ENCODE results near the gene AGO3. TPM values are rescaled to one million over a fixed set of nuclear protein-coding genes. Genes with fewer than 3 reads are reported as not detected.

AGO3 gene
- total RNA-seq, 1 donor from 2014 or later: 32.7 TPM

DNA sequence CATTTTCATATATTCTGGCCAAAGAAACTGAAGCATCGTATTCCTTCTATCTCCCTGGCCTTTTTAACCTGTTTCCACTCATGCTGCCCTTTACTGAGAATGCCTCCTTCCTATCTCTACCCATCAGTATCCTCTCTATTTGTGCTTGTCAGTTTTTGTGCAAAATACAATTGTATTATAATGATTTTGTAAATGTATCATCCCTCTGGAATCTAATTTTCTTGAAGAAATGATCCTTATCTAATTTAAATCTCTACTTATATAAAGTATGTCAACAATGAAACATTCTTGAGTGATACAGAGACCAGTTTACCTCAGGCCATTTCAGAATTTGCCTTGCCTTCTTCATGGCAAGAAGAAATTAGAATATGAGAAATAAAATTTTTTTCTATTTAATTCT, 93.9 kb downstream of the AGO3 start:
- no peak for DNase-seq
- TF ChIP-seq, protein P1, sequence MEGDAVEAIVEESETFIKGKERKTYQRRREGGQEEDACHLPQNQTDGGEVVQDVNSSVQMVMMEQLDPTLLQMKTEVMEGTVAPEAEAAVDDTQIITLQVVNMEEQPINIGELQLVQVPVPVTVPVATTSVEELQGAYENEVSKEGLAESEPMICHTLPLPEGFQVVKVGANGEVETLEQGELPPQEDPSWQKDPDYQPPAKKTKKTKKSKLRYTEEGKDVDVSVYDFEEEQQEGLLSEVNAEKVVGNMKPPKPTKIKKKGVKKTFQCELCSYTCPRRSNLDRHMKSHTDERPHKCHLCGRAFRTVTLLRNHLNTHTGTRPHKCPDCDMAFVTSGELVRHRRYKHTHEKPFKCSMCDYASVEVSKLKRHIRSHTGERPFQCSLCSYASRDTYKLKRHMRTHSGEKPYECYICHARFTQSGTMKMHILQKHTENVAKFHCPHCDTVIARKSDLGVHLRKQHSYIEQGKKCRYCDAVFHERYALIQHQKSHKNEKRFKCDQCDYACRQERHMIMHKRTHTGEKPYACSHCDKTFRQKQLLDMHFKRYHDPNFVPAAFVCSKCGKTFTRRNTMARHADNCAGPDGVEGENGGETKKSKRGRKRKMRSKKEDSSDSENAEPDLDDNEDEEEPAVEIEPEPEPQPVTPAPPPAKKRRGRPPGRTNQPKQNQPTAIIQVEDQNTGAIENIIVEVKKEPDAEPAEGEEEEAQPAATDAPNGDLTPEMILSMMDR (IDR thresholded peaks at IDR 0.05; ENCODE audit: partially characterized antibody, unreplicated experiment): no peak
- H3K27ac Mint-ChIP-seq (ENCODE audit: unreplicated experiment): no peak overlapping the region
- peaks cover 4% of the 10 kb centered on the region for H3K36me3 Mint-ChIP-seq (ENCODE audit: unreplicated experiment)
- H3K9me3 Mint-ChIP-seq (ENCODE audit: unreplicated experiment): no peaks in the 10 kb centered on the region
- no peak overlapping the region for H3K4me3 Mint-ChIP-seq (ENCODE audit: unreplicated experiment)
- H3K4me1 Mint-ChIP-seq (ENCODE audit: low read depth, unreplicated experiment): no peaks in the 10 kb centered on the region
- H3K27me3 Mint-ChIP-seq (ENCODE audit: unreplicated experiment): no peaks in the 10 kb centered on the region

DNA sequence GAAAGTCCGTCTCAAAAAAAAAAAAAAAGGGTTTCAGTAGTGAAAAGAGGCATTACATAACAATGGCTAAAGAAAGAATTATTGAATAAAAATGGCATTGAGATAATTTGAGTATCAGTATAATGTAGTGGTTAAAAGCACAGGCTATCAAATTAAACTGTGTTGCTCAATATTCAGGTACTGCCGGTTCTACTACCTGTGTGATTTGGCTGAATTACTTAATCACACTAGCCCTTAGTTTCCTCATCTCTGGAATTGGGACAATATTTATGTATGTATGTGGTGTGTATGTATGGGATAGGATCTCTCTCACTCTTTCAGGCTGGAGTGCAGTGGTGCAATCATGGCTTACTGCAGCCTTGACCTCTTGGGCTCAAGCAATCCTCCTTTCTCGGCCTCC, 96.9 kb downstream of the AGO3 start:
- peaks cover 13% of the 10 kb centered on the region for H3K36me3 Mint-ChIP-seq (ENCODE audit: unreplicated experiment)
- no peaks in the 10 kb centered on the region for H3K4me1 Mint-ChIP-seq (ENCODE audit: low read depth, unreplicated experiment)
- no peaks in the 10 kb centered on the region for H3K9me3 Mint-ChIP-seq (ENCODE audit: unreplicated experiment)
- H3K27ac Mint-ChIP-seq (ENCODE audit: unreplicated experiment): no peak overlapping the region
- TF ChIP-seq, protein P1 (IDR thresholded peaks at IDR 0.05; ENCODE audit: partially characterized antibody, unreplicated experiment): no peak
- no peaks in the 10 kb centered on the region for H3K27me3 Mint-ChIP-seq (ENCODE audit: unreplicated experiment)
- no peak for DNase-seq
- H3K4me3 Mint-ChIP-seq (ENCODE audit: unreplicated experiment): no peak overlapping the region

DNA sequence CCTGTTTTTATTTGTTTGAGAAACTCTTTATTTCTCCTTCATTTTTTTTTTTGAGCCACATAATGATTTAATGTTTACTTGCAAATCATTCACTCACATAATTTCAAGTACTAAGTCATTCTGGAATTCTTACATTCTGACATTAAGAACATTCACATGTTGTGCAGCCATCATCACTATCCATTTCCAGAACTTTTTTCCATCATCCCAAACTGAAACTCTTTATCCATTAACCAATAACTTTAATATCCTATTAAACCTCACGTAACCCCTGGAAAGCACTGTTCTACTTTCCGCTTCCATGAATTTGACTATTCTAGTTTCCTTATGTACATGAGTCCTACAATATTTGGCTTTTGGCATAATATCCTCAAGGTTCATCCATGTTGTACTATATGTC, 100.5 kb downstream of the AGO3 start:
- no peak overlapping the region for H3K27ac Mint-ChIP-seq (ENCODE audit: unreplicated experiment)
- H3K36me3 Mint-ChIP-seq (ENCODE audit: unreplicated experiment): peaks cover 13% of the 10 kb centered on the region
- H3K27me3 Mint-ChIP-seq (ENCODE audit: unreplicated experiment): no peaks in the 10 kb centered on the region
- no peak for DNase-seq
- TF ChIP-seq, protein P1 (IDR thresholded peaks at IDR 0.05; ENCODE audit: partially characterized antibody, unreplicated experiment): no peak
- H3K9me3 Mint-ChIP-seq (ENCODE audit: unreplicated experiment): no peaks in the 10 kb centered on the region
- H3K4me3 Mint-ChIP-seq (ENCODE audit: unreplicated experiment): no peak overlapping the region
- H3K4me1 Mint-ChIP-seq (ENCODE audit: low read depth, unreplicated experiment): no peaks in the 10 kb centered on the region

DNA sequence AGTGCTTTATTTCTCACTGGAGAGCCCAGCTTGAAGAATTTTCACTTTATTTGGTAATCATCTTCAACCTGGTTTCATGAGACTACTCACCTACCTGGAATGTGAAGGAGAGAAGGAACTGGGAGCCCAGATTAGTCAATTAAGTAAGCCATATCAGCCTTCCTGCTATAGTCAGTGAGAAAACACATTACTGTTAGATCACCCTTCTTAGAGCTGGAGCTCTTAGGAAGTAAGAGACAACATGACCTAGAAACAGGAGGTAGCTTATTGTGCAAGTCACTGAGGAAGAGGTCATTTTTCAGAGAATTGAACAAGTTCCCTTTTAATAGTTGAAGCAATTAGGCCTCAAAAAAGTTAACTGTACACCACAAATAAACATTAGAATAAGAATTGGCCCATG, 103.8 kb downstream of the AGO3 start:
- Mint-ChIP-seq H3K4me3 (ENCODE audit: unreplicated experiment) (no peak overlapping the region), H3K27me3 (ENCODE audit: unreplicated experiment) (no peaks in the 10 kb centered on the region), H3K27ac (ENCODE audit: unreplicated experiment) (no peak overlapping the region), H3K9me3 (ENCODE audit: unreplicated experiment) (no peaks in the 10 kb centered on the region), H3K4me1 (ENCODE audit: low read depth, unreplicated experiment) (no peaks in the 10 kb centered on the region), H3K36me3 (ENCODE audit: unreplicated experiment) (peaks cover 9% of the 10 kb centered on the region)
- DNase-seq: no peak
- TF ChIP-seq, protein P1 (IDR thresholded peaks at IDR 0.05; ENCODE audit: partially characterized antibody, unreplicated experiment): no peak

DNA sequence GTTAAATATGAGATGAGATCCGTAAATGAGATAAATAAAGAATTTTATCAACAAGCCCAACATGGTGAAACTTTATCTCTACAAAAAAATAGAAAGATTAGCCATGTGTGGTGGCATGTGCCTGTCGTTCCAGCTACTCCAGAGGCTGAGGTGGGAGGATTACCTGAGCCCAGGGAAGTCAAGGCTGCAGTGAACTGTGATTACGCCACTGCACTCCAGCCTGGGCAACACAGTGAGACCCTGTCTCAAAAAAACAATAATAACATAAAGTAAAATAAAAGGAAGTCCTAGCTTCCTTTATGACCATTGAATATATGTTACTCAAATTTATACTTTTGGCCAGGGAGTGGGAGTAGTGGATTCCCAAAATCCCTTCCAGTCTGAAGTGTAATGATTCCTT, 104.2 kb downstream of the AGO3 start:
- Mint-ChIP-seq H3K27ac (ENCODE audit: unreplicated experiment) (no peak overlapping the region), H3K27me3 (ENCODE audit: unreplicated experiment) (no peaks in the 10 kb centered on the region), H3K9me3 (ENCODE audit: unreplicated experiment) (no peaks in the 10 kb centered on the region), H3K36me3 (ENCODE audit: unreplicated experiment) (peaks cover 9% of the 10 kb centered on the region), H3K4me3 (ENCODE audit: unreplicated experiment) (no peak overlapping the region), H3K4me1 (ENCODE audit: low read depth, unreplicated experiment) (no peaks in the 10 kb centered on the region)
- TF ChIP-seq, protein P1 (IDR thresholded peaks at IDR 0.05; ENCODE audit: partially characterized antibody, unreplicated experiment): no peak
- DNase-seq: no peak
